ENCODE measurements around the gene PLA2G2C.

PLA2G2C gene

DNA sequence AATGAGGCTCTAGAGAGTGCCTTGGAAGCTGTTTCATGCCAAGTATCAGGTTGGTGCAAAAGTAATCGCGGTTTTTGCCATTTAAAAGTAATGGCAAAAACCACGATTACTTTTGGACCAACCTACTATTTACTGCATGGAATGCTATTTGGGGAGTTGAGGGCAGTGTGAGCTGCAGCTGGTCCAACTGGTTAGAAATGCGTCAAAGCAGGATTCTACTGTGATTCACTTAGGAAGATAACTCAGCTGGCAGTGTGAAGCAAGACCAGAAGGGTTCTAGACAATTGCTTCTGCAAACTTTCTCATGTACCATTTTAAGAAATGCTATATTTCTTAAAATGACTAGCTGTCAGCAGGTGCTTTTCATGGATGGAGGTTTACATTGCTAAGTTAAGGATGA is 21.2 kb upstream of the PLA2G2C start:
- DNase-seq (ENCODE audit: low spot score) = no peak

DNA sequence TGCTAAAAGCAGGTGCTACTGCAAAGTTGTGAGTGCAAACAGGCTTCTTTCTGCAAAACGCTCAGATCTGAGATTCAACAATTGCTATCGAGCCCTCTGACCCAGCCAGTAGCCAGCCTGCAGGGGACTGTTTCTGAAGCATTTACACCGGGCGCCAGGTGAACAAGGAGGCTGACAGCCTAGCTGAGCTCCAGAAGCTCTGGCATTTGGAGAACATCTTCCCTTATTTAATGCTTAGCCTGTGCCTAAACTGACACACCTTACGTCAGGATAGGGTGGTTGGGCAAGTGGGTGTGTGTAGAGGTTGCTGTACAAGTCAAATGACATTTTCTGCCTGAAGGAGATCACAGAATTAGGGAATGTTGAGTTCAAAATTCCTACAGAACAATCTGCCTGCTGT is 15.8 kb upstream of the PLA2G2C start:
- no peak for DNase-seq (ENCODE audit: low spot score)

DNA sequence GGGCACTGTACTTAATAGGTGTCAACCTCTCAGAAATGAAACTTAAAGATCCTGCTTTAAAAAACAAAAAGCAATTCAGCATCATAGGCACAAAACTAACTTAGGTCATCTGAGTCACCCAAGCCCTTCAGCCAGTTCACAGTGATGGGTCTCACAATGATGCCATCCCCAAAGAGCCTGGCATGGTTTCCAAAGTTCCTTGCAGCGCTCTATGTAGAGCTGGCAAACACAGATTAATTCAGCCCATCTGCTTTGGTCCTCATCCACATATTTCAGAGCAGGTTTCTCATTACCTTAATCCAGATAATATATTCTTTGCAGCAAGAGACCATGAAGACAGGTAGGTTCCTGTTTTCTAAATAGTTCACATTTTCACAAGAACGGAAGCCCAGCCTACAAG is 14.6 kb upstream of the PLA2G2C start:
- DNase-seq (ENCODE audit: low spot score) = no peak

DNA sequence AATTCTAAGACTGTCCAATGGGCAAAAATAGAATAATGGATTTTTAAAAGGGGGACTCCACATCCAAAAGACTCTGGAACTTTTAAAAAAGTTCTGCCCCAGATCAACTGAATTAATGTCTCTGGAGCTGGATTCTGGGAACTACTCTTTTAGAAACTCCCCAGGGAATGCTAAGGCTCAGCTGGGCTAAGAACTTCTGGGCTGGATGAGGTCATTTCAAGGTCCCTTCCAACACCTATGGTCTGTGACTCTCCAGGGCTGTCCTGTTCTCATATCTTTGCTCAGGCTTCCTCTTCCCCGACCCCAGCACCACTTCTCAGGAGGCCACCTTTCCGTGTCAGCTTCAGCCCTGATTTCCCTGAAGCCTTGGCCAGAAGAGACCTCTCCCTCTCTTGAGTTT is 13.5 kb upstream of the PLA2G2C start:
- no peak for DNase-seq (ENCODE audit: low spot score)

DNA sequence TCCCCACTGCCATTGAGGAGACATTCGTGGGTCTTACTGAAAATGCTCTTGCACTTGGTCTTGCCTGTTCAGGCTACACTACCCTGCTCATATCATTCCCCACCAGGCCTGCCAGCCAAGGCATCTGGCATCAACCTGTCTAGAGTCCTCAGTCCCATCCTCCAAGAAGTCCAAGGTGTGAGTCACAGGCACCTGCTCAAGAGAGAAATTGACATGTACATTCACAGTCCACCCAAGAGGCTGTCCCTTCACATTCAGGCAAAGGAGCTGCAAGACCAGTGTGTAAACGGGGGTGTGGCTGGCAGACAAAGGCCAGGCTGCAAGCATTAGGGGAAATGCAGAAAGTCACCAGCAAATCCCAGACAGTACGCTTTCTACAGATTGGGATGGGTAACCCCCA is 13.1 kb upstream of the PLA2G2C start:
- no peak for DNase-seq (ENCODE audit: low spot score)

DNA sequence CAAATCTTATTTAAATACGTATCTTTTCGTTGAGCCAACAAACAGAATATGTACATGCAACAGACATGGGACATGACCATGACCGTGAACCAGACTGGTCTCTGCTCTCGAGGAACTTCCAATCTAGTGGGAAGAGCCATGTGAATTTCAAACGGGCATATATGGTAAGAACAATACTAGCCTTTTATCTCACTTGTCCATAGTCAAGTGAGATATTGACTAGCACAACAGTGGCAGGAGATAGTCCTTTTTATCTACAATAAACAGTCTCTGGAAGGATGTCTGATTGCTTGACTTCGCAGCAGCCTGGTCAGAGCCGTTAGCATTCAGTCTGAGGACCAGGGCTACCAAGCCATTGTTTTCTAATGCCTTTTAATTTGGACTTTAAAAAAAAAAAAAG is 12.6 kb upstream of the PLA2G2C start:
- DNase-seq (ENCODE audit: low spot score) = no peak

DNA sequence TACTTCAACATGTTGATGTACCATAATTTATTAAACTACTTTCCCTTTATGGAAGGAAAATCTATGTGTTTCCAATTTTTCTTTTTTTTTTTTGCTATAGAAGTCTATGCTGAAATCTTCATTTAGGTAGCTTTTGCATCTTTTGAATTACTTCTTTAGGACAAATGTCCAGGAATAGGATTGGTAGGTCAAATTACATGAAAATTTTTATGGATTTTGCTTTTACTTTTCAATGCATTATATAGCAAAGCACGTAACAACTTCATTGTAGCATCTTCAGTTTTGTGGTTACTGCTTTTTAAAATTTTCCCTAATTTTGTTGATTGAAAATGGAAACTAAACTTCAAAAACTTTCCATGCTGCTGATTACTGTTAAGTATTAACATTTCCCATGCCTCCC is 12.0 kb upstream of the PLA2G2C start:
- DNase-seq (ENCODE audit: low spot score) = no peak

DNA sequence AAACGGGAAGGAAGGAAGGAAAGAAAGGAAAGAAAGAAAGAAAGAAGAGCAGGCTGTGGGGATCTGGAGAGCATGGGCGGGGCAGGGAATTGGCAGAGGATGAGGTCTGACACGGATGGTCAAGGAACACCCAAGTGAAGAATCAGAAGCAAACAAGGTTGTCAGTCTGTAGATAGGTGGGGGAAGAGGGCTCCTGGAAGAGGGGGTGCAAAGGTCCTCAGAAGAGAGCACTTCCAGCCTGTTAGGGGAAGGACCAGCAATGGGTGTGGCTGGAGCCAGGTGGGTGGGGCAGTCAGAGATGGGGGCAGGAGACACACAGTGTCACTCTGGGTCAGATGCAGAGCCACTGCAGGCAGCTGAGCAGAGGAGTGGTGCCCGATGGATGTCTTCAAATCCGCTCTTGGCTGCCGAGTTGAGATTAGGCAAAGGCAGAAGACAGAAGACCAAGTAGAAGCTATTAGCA is 11.0 kb upstream of the PLA2G2C start:
- no peak for DNase-seq (ENCODE audit: low spot score)

DNA sequence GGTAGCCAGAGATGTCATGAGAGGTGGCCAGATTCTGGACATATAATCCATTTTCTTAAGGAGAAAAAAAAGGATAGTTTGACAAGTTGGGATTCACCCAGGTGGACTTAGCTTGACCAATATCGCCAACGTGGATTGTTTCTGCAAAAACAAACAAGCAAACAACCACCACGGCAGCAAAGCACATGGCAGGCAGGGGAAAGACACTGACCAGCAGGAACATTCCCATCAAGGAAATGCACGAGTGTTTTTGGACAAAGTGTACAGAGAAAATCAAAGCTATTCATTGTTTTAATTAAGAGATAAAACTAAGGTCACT is 9.1 kb upstream of the PLA2G2C start:
- no peak for DNase-seq (ENCODE audit: low spot score)

DNA sequence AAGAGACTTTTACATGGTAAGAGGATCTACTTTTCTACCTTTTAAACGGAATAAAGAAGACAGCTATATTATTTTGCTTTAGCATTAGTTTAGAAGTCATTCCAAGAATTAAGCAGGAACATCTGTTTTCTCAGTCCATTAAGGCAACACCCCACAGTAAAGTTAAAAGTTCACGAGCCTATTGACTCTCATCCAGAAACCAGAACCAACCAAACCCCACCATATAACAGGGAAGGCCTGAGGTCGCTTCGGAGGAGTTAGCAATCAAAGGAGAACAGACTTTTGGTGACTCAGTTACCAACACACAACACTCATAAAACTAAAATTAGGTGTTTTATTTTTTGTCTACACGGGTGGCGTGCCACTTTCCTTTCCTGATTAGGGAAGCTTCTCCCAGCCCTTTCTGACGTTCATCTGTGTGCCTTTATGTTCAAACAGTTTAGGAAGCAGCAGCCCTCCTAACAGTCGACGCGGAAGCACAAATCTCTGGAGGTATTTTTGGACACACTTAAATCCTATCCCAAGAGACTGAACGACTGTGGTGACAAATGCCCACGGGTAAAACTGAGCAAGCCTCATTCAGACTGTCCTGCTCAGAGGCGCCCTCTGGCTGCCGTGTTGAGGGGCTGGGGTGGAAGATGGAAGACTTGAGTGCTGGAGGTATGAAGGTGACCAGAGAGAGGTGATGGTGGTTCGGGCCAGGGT is 8.6 kb upstream of the PLA2G2C start:
- DNase-seq (ENCODE audit: low spot score) = peak; percentile 60

DNA sequence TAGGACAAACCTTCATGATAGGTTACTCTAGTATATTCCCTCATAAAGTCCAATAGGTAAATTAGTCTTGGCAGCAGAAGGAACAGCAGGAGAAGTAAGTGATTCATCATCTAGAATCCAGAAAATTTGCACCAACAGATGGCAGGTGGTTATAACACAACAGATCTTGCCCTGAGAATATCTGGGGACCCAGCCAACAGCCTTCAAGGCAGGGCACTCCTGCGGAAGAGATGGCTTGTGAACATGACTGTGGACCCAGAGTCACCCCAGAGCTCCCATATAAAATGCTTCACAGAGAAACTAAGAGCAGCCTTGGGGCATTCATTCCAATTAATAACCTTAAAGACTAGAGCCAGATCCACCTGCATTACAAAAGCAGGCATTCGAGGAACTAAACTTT is 7.9 kb upstream of the PLA2G2C start:
- no peak for DNase-seq (ENCODE audit: low spot score)

DNA sequence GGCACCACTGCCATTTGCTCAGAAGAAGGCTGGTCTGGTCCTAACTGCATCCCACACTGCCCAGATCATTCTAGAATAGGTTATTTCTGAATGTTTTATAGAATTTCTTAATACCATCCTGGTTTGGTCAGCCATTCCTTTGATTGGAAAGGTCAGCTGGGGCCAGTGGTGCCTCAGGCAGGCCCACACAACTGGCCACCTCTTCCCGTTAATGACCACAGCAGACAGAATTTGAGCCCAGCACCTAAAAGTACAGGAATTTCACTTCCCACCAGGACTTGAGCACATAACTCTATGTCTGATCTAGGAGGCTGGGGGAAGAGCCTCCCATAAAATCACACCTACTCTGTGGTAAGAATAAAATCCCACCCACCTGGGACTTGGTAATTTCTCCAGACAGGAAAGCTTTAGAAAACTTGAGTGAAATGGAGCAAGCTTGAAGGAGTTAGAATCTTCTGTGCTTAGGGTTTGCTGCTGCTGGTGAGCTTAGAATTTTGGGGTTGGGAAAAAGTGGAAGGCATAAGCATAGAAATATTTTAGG is 6.6 kb upstream of the PLA2G2C start:
- no peak for DNase-seq (ENCODE audit: low spot score)

DNA sequence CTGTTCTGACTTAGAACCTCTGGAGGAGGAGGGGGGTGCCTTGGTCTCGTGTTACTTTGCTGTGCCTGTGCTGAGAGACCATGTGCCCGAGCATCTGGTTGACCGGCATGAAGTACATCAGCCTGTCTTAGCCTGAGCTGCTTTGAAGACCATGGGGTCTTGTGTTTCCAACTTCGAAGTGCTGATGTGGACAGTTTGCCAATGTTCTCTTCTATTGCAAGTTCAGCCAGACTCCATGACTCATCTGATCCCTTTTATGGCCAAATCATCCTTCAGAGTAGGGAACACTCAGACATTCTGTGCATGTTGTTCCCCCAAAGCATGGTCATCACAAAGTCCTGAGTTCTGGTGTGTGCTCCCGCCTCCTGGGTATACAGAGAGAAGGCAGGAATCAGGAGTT is 6.0 kb upstream of the PLA2G2C start:
- DNase-seq (ENCODE audit: low spot score) = no peak

DNA sequence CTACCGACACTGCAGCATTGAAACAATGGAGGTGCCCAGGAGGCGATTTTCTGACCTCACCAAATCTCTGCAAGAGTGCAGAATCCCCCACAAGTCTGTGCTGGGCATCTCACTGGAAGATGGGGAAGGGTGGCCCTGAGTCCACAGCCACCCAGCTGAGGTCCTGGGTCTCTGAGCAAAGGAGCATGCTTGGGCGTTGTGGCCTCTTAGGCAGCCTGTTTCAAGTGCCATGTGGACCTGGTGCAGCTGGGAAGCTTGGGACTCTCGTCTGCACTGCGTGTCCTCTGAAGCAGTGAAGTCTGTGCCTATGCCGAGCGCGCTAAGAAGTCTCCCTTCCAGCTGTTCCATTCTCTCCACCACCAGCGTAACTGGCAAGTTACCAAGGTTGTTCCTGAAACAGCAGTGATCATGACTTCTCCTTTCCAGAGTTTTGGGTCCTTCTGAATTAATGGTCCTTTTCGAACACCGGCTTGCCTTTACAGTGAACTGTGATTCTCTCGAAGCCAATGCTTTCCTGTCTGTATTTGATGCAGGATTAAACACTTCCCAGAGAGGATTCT is 5.0 kb upstream of the PLA2G2C start:
- DNase-seq (ENCODE audit: low spot score) = no peak

DNA sequence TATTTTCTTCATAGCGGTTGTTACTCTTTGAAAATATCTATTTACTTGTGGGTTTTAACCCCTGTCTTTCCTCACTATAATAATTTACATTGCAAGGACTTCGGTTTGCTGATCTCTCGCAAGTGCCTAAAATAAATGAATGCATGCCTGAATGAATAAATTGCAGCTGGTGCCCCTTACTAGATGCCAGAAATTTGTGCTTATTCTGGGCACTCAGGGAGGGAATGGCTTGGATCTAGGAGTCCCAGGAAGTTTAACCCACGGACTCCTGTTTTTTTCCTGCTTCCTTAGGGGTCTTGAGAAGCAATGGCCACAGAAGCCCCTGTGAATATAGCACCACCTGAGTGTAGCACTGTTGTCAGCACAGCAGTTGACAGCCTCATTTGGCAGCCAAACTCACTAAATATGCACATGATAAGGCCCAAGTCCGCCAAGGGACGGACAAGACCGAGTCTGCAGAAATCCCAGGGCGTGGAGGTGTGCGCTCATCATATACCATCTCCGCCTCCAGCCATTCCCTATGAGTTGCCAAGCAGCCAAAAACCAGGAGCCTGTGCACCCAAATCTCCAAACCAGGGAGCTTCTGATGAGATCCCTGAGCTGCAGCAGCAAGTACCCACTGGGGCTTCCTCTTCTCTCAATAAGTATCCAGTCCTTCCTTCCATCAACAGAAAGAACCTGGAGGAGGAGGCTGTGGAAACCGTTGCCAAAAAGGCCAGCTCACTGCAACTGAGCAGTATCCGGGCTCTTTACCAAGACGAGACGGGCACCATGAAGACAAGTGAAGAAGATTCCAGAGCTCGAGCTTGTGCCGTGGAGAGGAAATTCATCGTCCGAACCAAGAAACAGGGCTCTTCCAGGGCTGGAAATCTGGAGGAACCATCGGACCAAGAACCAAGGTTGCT is 4.2 kb upstream of the PLA2G2C start:
- DNase-seq (ENCODE audit: low spot score) = no peak

DNA sequence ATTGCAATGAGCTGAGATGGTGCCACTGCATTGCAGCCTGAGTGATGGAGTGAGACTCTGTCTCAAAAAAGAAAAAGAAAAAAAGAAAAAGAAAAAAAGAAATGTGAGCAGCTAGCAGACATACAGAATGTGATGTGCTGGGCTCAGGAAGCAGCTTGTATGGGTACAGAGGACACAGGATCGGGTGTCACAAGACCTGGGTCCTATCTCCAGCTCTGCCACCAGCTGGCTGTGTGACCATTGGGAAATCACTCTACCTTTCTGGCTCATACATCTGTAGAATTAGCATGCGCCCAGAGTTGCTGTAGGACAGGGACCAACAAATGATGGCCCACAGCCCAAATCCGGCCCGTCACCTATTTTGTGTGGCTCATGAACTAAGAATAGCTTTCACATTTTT is 3.3 kb upstream of the PLA2G2C start:
- DNase-seq (ENCODE audit: low spot score) = no peak

DNA sequence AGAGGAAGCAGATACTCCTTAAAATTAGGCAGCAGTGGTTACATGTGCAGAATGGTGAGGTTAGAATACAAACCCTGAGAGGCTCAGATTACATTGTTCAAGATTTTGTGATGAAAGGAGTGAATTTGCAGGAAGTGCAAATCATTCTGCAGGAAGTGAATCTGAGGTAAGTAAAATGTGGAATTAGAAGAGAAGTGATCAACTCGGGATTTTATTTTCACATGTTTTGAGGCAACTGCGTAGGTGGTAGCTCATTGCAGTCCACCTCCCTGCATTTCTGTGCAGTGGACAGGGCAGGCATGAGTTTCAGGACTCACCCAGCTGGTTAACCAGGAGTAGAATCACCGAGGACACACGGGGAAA is 2.1 kb upstream of the PLA2G2C start:
- DNase-seq (ENCODE audit: low spot score) = no peak

DNA sequence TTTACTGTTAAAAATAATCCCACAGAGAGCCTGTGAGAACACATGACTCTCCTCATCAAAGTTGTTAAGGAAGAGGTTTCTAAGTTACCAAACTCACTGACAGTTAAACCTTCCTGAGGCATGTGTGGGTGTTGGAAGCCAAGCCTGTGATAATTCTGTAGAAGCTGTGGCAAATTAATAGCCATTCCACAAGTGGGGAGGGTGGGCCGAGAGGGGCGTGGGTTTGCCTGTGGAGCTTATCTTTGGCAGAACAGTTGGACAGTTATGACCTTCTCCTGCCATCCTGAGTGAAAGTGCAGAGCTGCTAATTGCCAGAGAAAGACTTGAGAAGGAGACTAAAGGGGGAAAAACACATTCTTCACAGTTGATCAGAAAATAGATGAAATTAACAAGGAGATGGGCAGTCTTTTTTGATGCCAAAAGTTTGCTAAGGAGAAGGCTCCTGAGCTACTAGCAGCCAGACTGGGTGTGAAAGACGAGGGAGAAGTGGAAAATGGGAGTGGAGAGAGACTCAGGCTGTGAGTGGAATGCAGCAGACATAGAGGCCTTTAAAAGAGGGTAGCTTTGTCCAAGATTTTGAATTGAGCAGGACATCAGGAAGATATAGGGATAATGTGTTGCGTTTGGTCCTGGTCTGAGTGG is 1.6 kb upstream of the PLA2G2C start:
- DNase-seq (ENCODE audit: low spot score) = no peak

DNA sequence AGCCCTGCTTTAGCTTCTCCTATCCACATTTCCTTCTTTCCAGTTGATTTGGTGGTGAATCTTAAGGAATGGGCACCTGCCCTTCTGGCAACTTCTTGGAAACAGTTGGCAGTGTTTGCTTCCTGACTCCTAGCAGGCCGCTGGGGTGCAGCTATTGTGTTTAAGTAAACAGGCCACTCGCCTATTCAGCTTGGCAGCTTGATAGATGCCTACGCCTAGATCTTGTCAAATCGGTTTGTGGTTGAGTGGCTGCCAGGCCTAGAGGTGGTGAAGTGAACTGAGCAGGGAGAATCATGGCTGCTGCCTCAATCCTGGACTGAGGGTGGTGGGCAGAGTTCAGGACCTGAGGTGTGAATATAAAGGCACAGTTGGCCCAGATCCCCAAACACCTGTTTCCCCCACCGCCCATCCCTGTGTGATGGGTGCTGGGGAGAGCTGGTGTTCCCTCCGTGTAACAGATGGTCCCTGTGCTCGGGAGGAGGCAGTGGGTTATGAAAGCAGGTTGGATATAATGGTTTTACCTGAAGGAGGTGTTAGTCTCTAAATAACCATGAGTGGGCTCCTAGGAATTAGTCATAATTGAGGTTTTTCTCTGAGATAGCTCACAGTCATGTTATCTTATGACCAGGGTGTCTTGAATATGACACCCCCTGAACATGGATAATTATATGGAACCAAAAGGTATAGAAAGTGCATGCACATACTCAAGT is 940 bp upstream of the PLA2G2C start:
- DNase-seq (ENCODE audit: low spot score) = peak; percentile 30

DNA sequence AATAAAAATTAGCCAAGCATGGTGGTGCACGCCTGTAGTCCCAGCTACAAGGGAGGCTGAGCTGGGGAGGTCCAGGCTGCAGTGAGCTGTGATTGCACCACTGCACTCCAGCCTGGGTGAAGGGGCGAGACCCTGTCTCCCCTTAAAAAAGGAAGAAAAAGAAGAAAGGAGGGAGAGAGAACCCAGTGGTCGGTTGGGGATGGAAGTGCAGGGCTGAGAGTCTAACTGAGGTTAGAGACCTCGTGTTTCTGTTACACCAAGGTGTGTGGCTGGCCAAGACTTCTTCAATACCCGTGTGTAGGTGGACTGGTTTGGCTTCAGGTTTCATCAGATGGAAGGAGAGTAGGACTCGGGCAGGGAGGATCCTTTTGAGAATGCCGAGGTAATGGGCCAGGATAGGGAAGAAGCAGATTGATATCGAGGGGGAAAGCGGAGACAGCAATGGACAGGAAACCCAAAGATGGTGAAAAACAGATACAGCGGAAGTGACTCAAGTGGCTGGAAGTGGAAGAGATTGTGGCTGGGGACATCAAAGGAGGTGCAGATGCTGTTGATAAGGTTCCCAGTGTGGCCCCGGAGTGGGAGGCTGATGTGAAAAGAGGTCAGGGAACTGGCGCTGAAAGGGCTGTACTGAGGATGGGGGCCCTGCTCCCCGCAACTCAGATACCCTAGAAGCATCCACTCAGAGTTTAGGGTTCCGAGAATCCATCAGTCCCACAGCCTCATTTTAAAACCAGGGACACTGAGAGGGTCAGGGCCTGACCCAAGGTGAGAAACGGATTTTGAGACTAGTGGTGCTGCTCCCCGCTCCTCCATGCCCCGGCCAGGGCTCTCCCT is 1.1 kb downstream of the PLA2G2C start:
- DNase-seq (ENCODE audit: low spot score) = peak; percentile 89

DNA sequence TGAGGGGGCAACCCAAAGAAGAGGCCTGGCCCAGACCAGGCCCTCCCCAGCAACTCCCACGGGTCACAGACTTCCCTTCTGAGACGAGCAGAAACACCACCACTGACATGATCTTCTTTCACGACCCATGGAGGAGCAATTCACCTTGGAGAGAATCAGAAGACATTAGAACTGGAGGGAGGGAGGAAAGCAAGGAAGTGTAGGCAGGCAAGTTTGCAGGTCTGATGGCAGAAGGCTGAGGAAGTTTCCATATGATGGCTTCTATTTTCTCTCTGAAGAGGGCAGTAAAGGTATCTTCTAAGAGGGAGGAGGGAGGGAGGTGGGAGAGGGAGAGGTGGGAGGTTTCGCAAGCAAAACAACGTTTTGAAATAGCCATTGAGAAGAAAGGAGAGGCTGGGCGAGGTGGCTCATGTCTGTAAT is 1.8 kb downstream of the PLA2G2C start:
- peak; percentile 48 for DNase-seq (ENCODE audit: low spot score)

Data from SW480 (cell line).